Panc1 (cell line): ENCODE data around the gene TTC34. TPM values are rescaled to one million over a fixed set of nuclear protein-coding genes. Genes with fewer than 3 reads are reported as not detected.

ENCODE experiments used
- ATAC-seq: fragments of 200-7000 bp; cut with Tn5 transposase; 2 replicates; pipeline ENCODE4 v1.9.1; 2020; ENCODE audit warnings: mild to moderate bottlenecking, moderate library complexity
- BruUV-seq: library from RNA; stranded (reverse); fragments of 400-500 nt; replicated peaks from 2 replicates; lab custom pipeline; 2021; lab: Mats Ljungman, UMichigan
- CTCF ChIA-PET: fragments of 300-600 bp; sonication (Branson Sonifier 250); formaldehyde crosslinking; loops from one replicate; lab custom pipeline; 2022; ENCODE audit warnings: antibody characterized with exemption; lab: Charles Lee
- POLR2A ChIA-PET: fragments of 300-600 bp; sonication (Branson Sonifier 250); formaldehyde crosslinking; loops from one replicate; lab custom pipeline; 2022; ENCODE audit warnings: antibody characterized with exemption; lab: Charles Lee
- DNase-seq: peaks from one replicate; pipeline ENCODE4 v3.0.0-alpha.2; 2010; ENCODE audit warnings: low read depth, low spot score
- H3K27ac ChIP-seq: 2 replicates; pipeline ENCODE4 v1.5.1; 2011; ENCODE audit warnings: mild to moderate bottlenecking, low read length, inconsistent platforms
- H3K27me3 ChIP-seq: fragments of 200-500 bp; sonication (Bioruptor generic); 2 replicates; pipeline ENCODE4 v1.6.0; 2014; ENCODE audit warnings: low read length, inconsistent platforms; ENCODE audit not compliant: control insufficient read depth, insufficient read depth
- H3K36me3 ChIP-seq: fragments of 200-500 bp; sonication (Bioruptor generic); 2 replicates; pipeline ENCODE4 v1.5.1; 2014; ENCODE audit warnings: inconsistent platforms, mild to moderate bottlenecking, low read length, moderate library complexity; ENCODE audit not compliant: control insufficient read depth, insufficient read depth
- H3K4me1 ChIP-seq: 2 replicates; pipeline ENCODE4 v1.5.1; 2011; ENCODE audit warnings: inconsistent platforms, mild to moderate bottlenecking, low read length, moderate library complexity; ENCODE audit not compliant: control insufficient read depth, insufficient read depth
- H3K4me3 ChIP-seq, 2 experiments: 2 replicates each; pipeline ENCODE4 v1.5.1; 2011 to 2012; ENCODE audit warnings: low read depth in 2 of 2, low read length in 2 of 2, mild to moderate bottlenecking in 2 of 2, inconsistent platforms in 1 of 2, moderate library complexity in 1 of 2
- H3K9me3 ChIP-seq: fragments of 200-500 bp; sonication (Bioruptor generic); 2 replicates; pipeline ENCODE4 v1.5.1; 2014; ENCODE audit warnings: low read depth, mild to moderate bottlenecking, inconsistent platforms, low read length, moderate library complexity; ENCODE audit not compliant: control insufficient read depth, insufficient read depth
- POLR2AphosphoS5 ChIP-seq: IDR thresholded peaks from 2 replicates; pipeline ENCODE4 v1.6.1; 2012; ENCODE audit warnings: mild to moderate bottlenecking, low read depth, low read length, moderate library complexity
- SIN3A ChIP-seq: IDR thresholded peaks from 2 replicates; pipeline ENCODE4 v1.6.1; 2012; ENCODE audit warnings: low read depth, mild to moderate bottlenecking, low read length, moderate library complexity, borderline replicate concordance; ENCODE audit not compliant: insufficient read depth
- TCF7L2 ChIP-seq: IDR thresholded peaks from 2 replicates; pipeline ENCODE4 v1.6.1; 2011; ENCODE audit warnings: mild to moderate bottlenecking, low read depth, low read length, inconsistent platforms
- in situ Hi-C: cut with HindIII; loops from 2 replicates; pipeline ENCODE4 v1.10.0; 2016; ENCODE audit warnings: low sequenced_read_pairs, low pct_unique_long_range_greater_than_20kb
- intact Hi-C: fragments of 100-400 bp; cut with micrococcal nuclease; formaldehyde crosslinking; loops from one replicate; pipeline ENCODE4 v1.10.0; 2022; ENCODE audit not compliant: unreplicated experiment
- total RNA-seq: library from RNA; stranded (reverse); gene quantifications from one replicate; pipeline ENCODE4 v1.2.1, GENCODE V29; 2021; ENCODE audit not compliant: unreplicated experiment
- TF ChIP-seq, protein P1 (sequence below): fragments of 450-650 bp; IDR thresholded peaks from 2 replicates; pipeline ENCODE4 v1.5.1; 2017; ENCODE audit warnings: mild to moderate bottlenecking
- TF ChIP-seq, protein P2 (sequence below), 2 experiments: IDR thresholded peaks; 2 replicates each; pipeline ENCODE4 v1.6.1; 2011 to 2012; ENCODE audit warnings: low read depth in 2 of 2, control low read depth in 1 of 2, low read length in 1 of 2, mild to moderate bottlenecking in 1 of 2, moderate library complexity in 1 of 2; ENCODE audit not compliant: insufficient read depth in 1 of 2

The TTC34 gene
- total RNA-seq, 1 experiment from 2014 or later: 1.5 TPM

DNA sequence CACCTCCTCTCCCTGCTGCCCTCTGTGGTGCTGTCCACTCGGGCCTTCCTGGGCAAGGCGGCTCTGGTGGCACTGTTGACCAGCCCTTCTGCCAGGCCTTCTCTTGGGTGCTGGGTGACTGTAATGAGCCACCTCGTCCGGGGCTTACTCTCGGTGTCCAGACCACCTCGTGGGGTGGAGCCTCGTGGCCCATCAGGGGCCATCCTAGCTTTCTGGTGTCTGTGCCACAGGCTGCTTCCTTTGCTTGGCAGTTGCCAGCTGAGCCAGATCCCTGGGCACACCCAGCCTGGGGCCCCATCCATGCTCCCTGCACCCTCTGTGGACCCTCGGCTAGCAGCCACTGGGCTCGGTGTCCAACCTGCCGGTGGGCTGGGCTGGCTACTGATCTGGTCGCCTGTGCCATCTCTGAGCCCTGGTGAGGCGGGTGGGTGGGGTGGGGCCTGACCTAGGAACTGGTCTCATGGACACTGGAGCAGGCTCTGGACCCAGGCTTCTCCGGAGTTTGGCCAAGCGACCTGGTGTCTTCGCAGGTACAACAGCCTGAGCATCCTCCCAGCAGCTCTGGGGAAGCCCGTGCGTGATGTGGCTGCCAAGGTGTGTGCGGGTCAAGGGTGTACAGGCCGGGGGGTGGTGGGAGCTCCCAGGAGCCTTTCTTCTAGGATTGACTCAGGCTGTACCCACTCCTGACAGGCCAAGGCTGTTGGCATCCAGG, 213.5 kb downstream of the TTC34 start:
- DNase-seq (no peak), ATAC-seq (no peak)
- H3K4me3 ChIP-seq: no peak overlapping the region
- TF ChIP-seq, protein P1, sequence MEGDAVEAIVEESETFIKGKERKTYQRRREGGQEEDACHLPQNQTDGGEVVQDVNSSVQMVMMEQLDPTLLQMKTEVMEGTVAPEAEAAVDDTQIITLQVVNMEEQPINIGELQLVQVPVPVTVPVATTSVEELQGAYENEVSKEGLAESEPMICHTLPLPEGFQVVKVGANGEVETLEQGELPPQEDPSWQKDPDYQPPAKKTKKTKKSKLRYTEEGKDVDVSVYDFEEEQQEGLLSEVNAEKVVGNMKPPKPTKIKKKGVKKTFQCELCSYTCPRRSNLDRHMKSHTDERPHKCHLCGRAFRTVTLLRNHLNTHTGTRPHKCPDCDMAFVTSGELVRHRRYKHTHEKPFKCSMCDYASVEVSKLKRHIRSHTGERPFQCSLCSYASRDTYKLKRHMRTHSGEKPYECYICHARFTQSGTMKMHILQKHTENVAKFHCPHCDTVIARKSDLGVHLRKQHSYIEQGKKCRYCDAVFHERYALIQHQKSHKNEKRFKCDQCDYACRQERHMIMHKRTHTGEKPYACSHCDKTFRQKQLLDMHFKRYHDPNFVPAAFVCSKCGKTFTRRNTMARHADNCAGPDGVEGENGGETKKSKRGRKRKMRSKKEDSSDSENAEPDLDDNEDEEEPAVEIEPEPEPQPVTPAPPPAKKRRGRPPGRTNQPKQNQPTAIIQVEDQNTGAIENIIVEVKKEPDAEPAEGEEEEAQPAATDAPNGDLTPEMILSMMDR: no peak
- no peak for TF ChIP-seq POLR2AphosphoS5
- TF ChIP-seq TCF7L2: no peak
- no peak for TF ChIP-seq SIN3A
- TF ChIP-seq, protein P2, sequence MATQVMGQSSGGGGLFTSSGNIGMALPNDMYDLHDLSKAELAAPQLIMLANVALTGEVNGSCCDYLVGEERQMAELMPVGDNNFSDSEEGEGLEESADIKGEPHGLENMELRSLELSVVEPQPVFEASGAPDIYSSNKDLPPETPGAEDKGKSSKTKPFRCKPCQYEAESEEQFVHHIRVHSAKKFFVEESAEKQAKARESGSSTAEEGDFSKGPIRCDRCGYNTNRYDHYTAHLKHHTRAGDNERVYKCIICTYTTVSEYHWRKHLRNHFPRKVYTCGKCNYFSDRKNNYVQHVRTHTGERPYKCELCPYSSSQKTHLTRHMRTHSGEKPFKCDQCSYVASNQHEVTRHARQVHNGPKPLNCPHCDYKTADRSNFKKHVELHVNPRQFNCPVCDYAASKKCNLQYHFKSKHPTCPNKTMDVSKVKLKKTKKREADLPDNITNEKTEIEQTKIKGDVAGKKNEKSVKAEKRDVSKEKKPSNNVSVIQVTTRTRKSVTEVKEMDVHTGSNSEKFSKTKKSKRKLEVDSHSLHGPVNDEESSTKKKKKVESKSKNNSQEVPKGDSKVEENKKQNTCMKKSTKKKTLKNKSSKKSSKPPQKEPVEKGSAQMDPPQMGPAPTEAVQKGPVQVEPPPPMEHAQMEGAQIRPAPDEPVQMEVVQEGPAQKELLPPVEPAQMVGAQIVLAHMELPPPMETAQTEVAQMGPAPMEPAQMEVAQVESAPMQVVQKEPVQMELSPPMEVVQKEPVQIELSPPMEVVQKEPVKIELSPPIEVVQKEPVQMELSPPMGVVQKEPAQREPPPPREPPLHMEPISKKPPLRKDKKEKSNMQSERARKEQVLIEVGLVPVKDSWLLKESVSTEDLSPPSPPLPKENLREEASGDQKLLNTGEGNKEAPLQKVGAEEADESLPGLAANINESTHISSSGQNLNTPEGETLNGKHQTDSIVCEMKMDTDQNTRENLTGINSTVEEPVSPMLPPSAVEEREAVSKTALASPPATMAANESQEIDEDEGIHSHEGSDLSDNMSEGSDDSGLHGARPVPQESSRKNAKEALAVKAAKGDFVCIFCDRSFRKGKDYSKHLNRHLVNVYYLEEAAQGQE (IDR thresholded peaks at IDR 0.05; ENCODE audit: insufficient read depth in 1 of 2, low read depth in 2 of 2, low read length in 1 of 2): no peak
- H3K27ac ChIP-seq: no peak overlapping the region
- CTCF ChIA-PET: no interaction called here
- no TSS peak for BruUV-seq
- H3K4me1 ChIP-seq: peaks cover 15% of the 10 kb centered on the region
- intact Hi-C loops: no loop called here
- no peaks in the 10 kb centered on the region for H3K27me3 ChIP-seq
- in situ Hi-C loops: no loop called here
- no peaks in the 10 kb centered on the region for H3K9me3 ChIP-seq
- POLR2A ChIA-PET: no interaction called here
- H3K36me3 ChIP-seq: no peaks in the 10 kb centered on the region; the same call in 1 of the 2 replicates

DNA sequence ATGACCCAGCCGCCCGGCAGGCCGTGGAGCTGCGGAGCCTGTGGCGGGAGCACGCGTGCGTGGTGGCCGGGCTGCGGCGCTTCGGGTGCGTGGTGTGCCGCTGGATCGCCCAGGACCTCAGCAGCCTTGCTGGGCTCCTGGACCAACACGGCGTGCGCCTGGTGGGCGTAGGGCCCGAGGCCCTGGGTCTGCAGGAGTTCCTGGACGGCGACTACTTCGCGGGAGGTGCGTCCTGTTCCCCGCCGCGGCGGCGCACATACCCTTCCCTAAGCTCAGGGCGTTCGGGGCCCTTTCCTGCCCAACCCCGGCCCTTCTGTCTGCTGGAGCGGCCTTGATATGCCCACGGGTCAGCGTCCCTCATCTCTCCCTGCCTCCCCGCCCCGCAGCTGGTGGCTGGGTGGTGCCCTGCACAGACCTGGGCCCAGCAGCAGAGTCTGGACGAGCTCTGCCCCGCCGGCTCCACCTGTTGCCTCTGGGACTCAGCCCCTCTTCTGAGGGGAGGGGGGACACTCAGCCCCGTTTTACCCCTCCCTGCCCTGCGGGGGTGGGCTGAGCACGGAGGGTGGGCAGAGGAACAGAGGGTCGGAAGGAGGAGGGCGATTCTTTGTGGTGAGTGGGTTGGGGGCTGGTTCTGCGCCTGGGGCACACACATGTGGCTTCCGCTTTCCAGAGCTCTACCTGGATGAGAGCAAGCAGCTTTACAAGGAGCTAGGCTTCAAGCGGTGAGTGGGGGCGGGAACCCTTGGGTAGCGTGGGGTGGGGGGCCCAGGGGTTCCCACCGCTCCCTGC, 214.2 kb downstream of the TTC34 start:
- intact Hi-C loops (no loop called here), in situ Hi-C loops (no loop called here)
- Histone ChIP-seq H3K27ac (no peak overlapping the region), H3K36me3 (no peaks in the 10 kb centered on the region; the same call in 1 of the 2 replicates), H3K9me3 (no peaks in the 10 kb centered on the region), H3K4me3 (peak overlapping the region; percentile 60 to 61), H3K4me1 (peaks cover 17% of the 10 kb centered on the region), H3K27me3 (no peaks in the 10 kb centered on the region)
- no peak for DNase-seq
- ChIA-PET CTCF (no interaction called here), POLR2A (no interaction called here)
- no TSS peak for BruUV-seq
- ATAC-seq: peak; percentile 26
- TF ChIP-seq, protein P1: no peak
- TF ChIP-seq POLR2AphosphoS5 (no peak), TCF7L2 (no peak), SIN3A (no peak)
- TF ChIP-seq, protein P2 (IDR thresholded peaks at IDR 0.05; ENCODE audit: insufficient read depth in 1 of 2, low read depth in 2 of 2, low read length in 1 of 2): no peak
